ENCODE data around the gene SVOPL.

DNA sequence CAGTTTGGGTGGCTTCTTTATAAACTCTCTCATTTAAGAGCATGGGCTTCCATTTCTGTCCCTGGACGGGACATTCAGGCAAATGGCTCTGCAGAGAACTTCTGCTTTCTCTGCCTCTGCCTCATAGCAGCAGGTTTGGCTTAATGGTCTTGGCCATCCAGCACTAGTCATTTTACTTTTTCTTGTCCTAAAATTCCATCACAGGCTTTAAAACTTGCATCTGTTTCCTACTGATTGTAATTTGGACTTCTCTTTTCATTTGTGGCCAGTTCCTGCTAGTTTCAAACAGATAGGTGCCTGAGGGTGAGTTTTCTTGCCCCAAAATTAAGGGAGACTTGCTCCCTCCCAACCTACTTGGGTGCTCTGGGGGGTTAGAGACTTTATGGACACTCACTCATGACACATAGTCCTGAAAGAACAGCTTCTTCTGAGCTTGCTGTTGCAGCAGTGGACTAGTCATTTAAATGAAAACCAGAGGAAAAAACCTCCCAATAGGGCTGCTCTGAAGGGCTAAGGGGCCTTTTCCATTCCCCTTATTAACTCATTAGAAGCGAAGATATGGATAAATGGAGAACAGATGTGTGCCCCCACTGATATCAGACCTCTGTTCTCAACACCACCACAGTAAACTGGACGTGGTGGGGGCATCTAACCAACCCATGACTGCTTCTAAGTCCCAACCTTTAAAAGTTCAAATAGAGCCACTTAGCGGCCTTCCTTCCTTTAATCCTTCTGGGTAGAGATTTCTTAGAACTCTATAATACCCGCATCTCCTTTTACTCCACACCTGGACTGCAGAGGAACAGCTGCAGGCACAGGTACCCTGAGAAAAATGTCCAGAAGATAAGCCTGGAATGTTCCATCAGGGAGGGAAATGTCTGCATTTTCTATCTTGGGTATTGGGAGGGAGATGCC lies 38.8 kb downstream of the SVOPL start:
- no peak for TF ChIP-seq CTCF (IDR thresholded peaks at IDR 0.05 in 2 of 3, conservative IDR thresholded peaks at IDR 0.05 in 1 of 3; ENCODE audit: control insufficient read depth in 2 of 3, extremely low read depth in 1 of 3, insufficient read depth in 1 of 3, low read depth in 3 of 3, low read length in 3 of 3)
- TF ChIP-seq CREB1 (IDR thresholded peaks at IDR 0.05; ENCODE audit: low read depth) = no peak
- TF ChIP-seq EP300 (IDR thresholded peaks at IDR 0.05; ENCODE audit: borderline replicate concordance in 1 of 2, control insufficient read depth in 1 of 2, low read depth in 2 of 2, low read length in 2 of 2) = no peak
- TF ChIP-seq RELA (IDR thresholded peaks at IDR 0.05; ENCODE audit: borderline replicate concordance, partially characterized antibody) = no peak
- TF ChIP-seq USF2 (IDR thresholded peaks at IDR 0.05; ENCODE audit: borderline replicate concordance, low read depth, low read length) = no peak
- TF ChIP-seq, protein P1, sequence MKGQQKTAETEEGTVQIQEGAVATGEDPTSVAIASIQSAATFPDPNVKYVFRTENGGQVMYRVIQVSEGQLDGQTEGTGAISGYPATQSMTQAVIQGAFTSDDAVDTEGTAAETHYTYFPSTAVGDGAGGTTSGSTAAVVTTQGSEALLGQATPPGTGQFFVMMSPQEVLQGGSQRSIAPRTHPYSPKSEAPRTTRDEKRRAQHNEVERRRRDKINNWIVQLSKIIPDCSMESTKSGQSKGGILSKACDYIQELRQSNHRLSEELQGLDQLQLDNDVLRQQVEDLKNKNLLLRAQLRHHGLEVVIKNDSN (IDR thresholded peaks at IDR 0.05; ENCODE audit: borderline replicate concordance, extremely low read length, insufficient read depth, low read depth, low read length) = no peak
- no peak for TF ChIP-seq POLR2A (IDR thresholded peaks at IDR 0.05; ENCODE audit: low read depth, low read length)
- TF ChIP-seq SRF (IDR thresholded peaks at IDR 0.05; ENCODE audit: low read depth in 2 of 2, low read length in 2 of 2) = no peak
- no peak for TF ChIP-seq SP1 (IDR thresholded peaks at IDR 0.05; ENCODE audit: low read depth, low read length)
- no peak for TF ChIP-seq EZH2 (IDR thresholded peaks at IDR 0.05; ENCODE audit: borderline replicate concordance, control insufficient read depth, low read depth, low read length)
- no peak for TF ChIP-seq ZNF384 (IDR thresholded peaks at IDR 0.05; ENCODE audit: borderline replicate concordance, low read depth, low read length)
